ENCODE results near the gene NEXMIF.

Gene NEXMIF

DNA sequence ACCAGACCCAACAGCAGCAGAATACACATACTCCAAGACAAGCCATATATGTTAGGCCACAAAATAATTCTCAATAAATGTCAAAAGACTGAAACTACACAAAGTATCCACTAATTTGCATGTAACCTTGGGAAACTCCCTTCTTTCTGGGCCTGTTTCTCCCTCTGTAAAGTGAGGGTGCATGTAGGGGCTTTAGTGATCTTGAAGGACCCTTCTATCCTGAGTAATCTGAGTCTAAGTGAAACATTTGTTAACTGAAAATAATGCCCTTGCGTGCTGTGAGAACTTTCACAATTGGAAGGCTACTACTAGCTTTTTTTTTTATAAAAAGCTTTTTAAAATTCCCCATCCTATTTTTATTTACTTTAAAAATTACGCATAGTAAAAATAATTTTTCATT lies 125.2 kb downstream of the NEXMIF start:
- TF ChIP-seq POLR2AphosphoS5 (IDR thresholded peaks at IDR 0.05; ENCODE audit: low read depth, low read length) (no peak), TAF1 (IDR thresholded peaks at IDR 0.05; ENCODE audit: borderline replicate concordance, insufficient read depth, low read length) (no peak), REST (IDR thresholded peaks at IDR 0.05; ENCODE audit: insufficient read depth in 1 of 2, low read depth in 2 of 2, low read length in 2 of 2) (no peak), FOXP2 (optimal IDR thresholded peaks at IDR 0.05; ENCODE audit: borderline replicate concordance, extremely low read depth, extremely low read length, insufficient read depth) (no peak), SIN3A (IDR thresholded peaks at IDR 0.05; ENCODE audit: borderline replicate concordance, insufficient read depth, low read length) (no peak)

- TF ChIP-seq POLR2AphosphoS5 (IDR thresholded peaks at IDR 0.05; ENCODE audit: low read depth, low read length) (no peak), REST (IDR thresholded peaks at IDR 0.05; ENCODE audit: insufficient read depth in 1 of 2, low read depth in 2 of 2, low read length in 2 of 2) (no peak), TAF1 (IDR thresholded peaks at IDR 0.05; ENCODE audit: borderline replicate concordance, insufficient read depth, low read length) (no peak), FOXP2 (optimal IDR thresholded peaks at IDR 0.05; ENCODE audit: borderline replicate concordance, extremely low read depth, extremely low read length, insufficient read depth) (no peak), SIN3A (IDR thresholded peaks at IDR 0.05; ENCODE audit: borderline replicate concordance, insufficient read depth, low read length) (no peak)
These were observed 127.8 kb downstream of the NEXMIF start for GRCh38 chrX:74797338-74797887.

DNA sequence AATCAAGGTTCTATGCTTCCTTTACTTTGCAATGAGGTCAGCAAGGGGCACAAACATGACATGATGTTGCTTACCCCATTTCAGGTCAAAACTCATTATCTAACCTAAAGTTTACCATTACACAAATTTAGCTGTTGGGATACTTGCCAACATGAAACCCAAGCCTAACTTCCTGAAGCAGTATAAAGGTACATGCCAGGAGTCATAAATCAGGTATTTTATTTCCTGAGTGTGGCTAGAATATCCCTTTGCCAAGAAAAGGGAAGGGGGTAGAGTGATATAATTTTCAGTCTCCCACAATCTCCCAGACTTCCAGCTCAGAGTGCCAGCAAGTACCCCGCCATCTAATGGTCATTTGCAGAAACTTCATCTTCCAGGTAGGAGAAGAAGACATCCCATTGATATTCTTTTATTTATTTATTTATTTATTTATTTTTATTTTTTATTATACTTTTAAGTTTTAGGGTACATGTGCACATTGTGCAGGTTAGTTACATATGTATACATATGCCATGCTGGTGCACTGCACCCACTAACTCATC lies 136.6 kb downstream of the NEXMIF start:
- no peak for TF ChIP-seq REST (IDR thresholded peaks at IDR 0.05; ENCODE audit: insufficient read depth in 1 of 2, low read depth in 2 of 2, low read length in 2 of 2)
- no peak for TF ChIP-seq POLR2AphosphoS5 (IDR thresholded peaks at IDR 0.05; ENCODE audit: low read depth, low read length)
- TF ChIP-seq FOXP2 (optimal IDR thresholded peaks at IDR 0.05; ENCODE audit: borderline replicate concordance, extremely low read depth, extremely low read length, insufficient read depth): no peak
- no peak for TF ChIP-seq SIN3A (IDR thresholded peaks at IDR 0.05; ENCODE audit: borderline replicate concordance, insufficient read depth, low read length)
- no peak for TF ChIP-seq TAF1 (IDR thresholded peaks at IDR 0.05; ENCODE audit: borderline replicate concordance, insufficient read depth, low read length)

GRCh38 chrX:74784629-74785028 lies 140.6 kb downstream of the NEXMIF start:
- TF ChIP-seq REST (IDR thresholded peaks at IDR 0.05; ENCODE audit: insufficient read depth in 1 of 2, low read depth in 2 of 2, low read length in 2 of 2): no peak
- no peak for TF ChIP-seq SIN3A (IDR thresholded peaks at IDR 0.05; ENCODE audit: borderline replicate concordance, insufficient read depth, low read length)
- no peak for TF ChIP-seq FOXP2 (optimal IDR thresholded peaks at IDR 0.05; ENCODE audit: borderline replicate concordance, extremely low read depth, extremely low read length, insufficient read depth)
- TF ChIP-seq POLR2AphosphoS5 (IDR thresholded peaks at IDR 0.05; ENCODE audit: low read depth, low read length): no peak
- TF ChIP-seq TAF1 (IDR thresholded peaks at IDR 0.05; ENCODE audit: borderline replicate concordance, insufficient read depth, low read length): no peak

Measured in PFSK-1 (cell line).